Measurements from ENCODE around the gene GDPD2. TPM values are rescaled to one million over a fixed set of nuclear protein-coding genes. Genes with fewer than 3 reads are reported as not detected.

GDPD2 gene
- total RNA-seq, 2 experiments from 2014 or later, result 0.22 to 0.23 TPM

DNA sequence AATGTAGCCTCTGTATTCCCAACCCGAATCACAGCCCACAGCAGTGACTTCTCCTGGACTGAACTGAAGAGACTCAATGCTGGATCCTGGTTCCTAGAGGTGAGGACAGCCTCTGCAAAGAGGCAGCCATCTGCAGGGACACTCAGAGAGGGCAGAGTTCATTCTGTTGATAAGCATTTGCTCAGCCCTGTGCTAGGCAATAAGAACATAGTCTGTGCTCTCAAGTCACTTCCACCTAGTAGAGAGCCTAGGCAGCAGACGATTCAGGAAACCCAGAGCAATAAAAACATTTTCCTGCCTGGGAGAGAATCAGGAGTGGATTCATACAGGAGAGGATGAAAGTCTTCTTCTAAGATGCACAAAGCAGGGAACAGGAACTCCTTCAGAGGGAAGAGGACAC is 4.3 kb downstream of the GDPD2 start:
- ChIA-PET POLR2A (no interaction called here), CTCF (no interaction called here)
- Mint-ChIP-seq H3K27ac (no peak overlapping the region), H3K36me3 (ENCODE audit: low read depth) (no peaks in the 10 kb centered on the region), H3K27me3 (no peaks in the 10 kb centered on the region), H3K9me3 (no peaks in the 10 kb centered on the region), H3K4me3 (no peak overlapping the region), H3K4me1 (no peaks in the 10 kb centered on the region)
- no peak for DNase-seq

DNA sequence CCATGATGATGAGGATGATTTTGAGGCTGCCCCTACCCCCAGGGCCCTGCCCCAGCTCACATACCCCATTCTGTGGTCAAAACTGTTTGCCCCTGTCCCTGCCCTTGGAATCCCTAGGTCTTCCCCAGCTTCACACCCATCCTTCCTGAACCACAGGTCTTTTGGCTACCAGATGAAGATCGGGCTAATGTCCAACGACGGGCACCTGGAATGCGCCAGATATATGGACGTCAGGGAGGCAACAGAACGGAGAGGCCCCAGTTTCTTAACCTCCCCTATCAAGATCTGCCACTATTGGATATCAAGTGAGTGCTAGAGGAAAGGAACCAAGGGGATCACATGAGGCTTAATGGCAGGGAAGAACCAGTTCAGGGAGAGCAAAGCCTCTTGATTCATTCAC is 6.6 kb downstream of the GDPD2 start:
- peaks cover 13% of the 10 kb centered on the region for H3K4me1 Mint-ChIP-seq

DNA sequence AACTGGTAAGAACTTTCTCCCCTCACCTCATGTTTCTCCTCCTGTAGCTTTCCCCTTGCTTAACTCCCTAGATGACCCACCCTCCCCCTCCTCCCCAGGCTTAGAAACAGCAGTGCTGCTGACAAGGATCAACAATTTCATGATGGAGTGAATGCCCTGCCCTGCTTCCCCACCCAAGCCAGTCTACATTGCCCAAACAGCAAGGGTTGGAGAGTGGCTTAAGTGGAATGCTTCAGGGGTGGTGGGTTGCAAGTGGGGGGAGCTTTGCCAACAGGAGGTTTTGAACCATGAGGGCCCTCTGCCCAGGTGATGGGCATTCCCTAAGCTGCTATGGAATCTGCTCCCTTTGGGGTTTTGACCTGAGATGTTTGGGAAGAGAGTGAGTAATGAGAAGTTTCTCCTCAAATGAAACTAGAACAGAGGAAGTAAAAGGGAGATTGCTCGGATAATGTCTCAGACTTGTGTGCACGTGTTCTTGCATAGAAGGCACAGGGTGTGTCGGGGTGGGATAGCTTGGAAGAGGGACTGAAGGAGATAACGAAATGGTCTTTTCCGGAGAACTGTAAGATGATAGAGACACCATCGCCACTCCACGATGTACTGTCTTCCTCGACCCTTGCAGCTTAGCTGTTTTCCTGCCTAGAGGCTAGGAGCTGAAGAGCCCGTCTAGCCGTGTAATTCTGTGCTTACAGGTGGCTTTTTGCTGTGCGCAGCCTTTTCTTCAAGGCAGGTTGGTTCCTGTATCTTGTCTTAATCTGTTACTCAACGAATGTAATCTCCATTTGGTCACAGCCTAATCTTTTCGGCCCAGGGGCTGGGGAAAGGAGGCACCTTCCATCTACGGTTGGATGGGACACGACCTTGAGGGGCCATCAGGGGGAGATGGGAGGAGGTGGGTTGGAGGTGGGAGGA is 10.1 kb downstream of the GDPD2 start:
- Mint-ChIP-seq H3K4me3 (peak overlapping the region; percentile 84), H3K4me1 (peaks cover 25% of the 10 kb centered on the region), H3K36me3 (ENCODE audit: low read depth) (no peaks in the 10 kb centered on the region), H3K27me3 (peaks cover 23% of the 10 kb centered on the region), H3K27ac (peak overlapping the region; percentile 87), H3K9me3 (no peaks in the 10 kb centered on the region)
- CTCF ChIA-PET, result interaction anchor here (0.8 to 5.4 kb wide), 7 partner anchors 9 to 121 kb away, joined by 3 to 28 read pairs (median 7); partner anchors contain the start of genes DLG3 and GDPD2
- POLR2A ChIA-PET, result no interaction called here
- DNase-seq, result no peak

More for the DNA sequence above, 6.6 kb downstream of the GDPD2 start:
- ChIA-PET CTCF (interaction anchor here (1.2 kb wide), 1 partner anchor 24 kb away, joined by 4 read pairs; no protein-coding TSS in a partner anchor), POLR2A (no interaction called here)
- H3K36me3 Mint-ChIP-seq (ENCODE audit: low read depth), result no peaks in the 10 kb centered on the region
- no peak overlapping the region for H3K4me3 Mint-ChIP-seq
- H3K27me3 Mint-ChIP-seq, result peaks cover 2% of the 10 kb centered on the region
- DNase-seq, result no peak
- H3K9me3 Mint-ChIP-seq, result no peaks in the 10 kb centered on the region
- no peak overlapping the region for H3K27ac Mint-ChIP-seq

DNA sequence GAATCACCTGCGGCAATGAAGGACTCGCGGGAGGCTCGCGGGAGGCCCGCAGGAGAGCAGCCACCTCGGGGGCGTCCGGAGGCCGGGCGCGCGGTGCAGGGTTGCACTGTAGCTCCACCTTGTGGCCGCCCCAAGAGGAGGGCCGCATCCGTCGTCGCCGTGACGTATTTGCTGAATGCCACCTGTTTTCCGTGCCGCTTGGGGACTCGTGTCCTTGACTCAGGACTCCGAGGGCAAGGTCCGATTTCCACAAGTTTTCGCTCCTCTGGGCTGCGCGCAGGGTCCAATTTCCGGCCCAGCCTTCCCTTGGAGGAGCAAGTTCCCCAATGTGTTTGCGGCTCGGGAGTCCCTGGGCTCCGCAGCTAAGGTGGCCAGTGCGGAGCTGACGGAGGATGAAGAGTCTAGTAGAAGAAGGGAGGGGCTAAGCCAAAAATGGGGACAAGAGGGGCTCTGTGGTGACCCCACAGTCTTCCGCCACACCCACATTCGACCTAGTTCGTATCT is 10.8 kb downstream of the GDPD2 start:
- POLR2A ChIA-PET, result no interaction called here
- H3K4me3 Mint-ChIP-seq, result peak overlapping the region; percentile 84
- CTCF ChIA-PET, result interaction anchor here (1.1 to 5.4 kb wide), 5 partner anchors 9 to 120 kb away, joined by 3 to 28 read pairs (median 16); partner anchors contain the start of genes DLG3 and GDPD2

DNA sequence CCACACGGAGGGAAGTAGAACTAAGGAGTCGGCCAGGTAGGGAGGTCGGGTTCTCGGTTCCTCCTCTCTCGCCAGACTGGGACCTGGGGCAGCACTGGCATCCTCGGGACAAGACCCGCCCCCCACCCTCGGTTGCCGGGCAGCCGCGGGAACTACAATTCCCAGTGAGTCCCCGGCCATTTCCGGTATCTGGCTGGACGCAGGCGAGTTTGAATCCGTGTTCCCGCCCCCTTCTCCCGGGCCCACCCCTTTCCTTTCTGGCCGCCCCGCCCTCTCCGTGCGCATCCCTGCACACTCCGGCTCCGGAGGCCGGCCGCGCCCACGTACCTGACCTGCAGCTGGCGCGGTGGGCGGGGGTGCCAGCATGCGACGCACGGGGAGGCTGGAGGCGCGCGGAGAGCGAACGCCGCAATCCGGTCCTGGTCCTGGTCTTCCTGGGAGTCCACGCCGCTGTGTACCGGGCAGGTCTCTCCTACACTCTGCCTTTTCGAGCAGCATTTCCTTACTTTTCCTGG is 11.3 kb downstream of the GDPD2 start:
- CTCF ChIA-PET, result interaction anchor here (2.9 to 5.4 kb wide), 3 partner anchors 10 to 17 kb away, joined by 16 to 28 read pairs (median 22); partner anchors contain the start of genes DLG3 and GDPD2
- Mint-ChIP-seq H3K4me1 (peaks cover 37% of the 10 kb centered on the region), H3K27ac (peak overlapping the region; percentile 87), H3K9me3 (no peaks in the 10 kb centered on the region), H3K27me3 (peaks cover 23% of the 10 kb centered on the region), H3K36me3 (ENCODE audit: low read depth) (no peaks in the 10 kb centered on the region), H3K4me3 (peak overlapping the region; percentile 84)
- POLR2A ChIA-PET, result no interaction called here
- DNase-seq, result peak; percentile 54

More for the DNA sequence above, 10.8 kb downstream of the GDPD2 start:
- DNase-seq, result peak; percentile 75
- Mint-ChIP-seq H3K27ac (peak overlapping the region; percentile 87), H3K4me1 (peaks cover 32% of the 10 kb centered on the region), H3K27me3 (peaks cover 23% of the 10 kb centered on the region), H3K9me3 (no peaks in the 10 kb centered on the region), H3K36me3 (ENCODE audit: low read depth) (no peaks in the 10 kb centered on the region)

DNA sequence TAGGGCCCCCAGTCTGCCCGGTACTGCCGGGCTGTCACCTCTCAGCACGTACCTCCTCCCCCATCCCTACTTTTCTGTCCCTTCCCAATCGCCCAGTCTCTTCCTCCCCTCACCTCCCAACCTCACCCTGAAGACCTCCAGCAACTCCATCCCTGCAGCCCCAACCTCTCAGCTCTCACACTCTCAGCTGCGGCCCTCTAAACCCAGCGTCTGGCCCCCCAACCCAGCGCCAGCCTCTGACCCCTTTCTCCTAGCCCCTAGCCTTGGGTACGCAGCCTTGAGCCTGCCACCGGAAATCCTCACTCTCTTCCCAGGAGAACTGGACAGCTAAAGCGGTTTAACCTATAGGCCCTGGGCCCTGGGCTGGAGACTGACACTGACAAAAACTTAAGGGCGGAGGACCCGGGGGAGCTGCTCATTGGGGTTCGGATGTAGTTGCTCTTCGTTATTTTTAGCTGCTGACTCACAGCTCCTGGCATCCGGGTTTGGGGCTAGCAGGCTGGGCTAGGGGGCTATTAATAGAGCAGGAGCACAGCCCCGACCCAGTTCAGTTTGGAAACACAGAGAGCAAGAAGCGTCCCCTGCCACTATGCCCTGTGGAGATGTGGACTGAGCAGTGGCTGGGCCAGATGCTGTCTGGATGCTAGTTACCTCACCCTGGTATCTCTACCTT is 11.9 kb downstream of the GDPD2 start:
- ChIA-PET CTCF (interaction anchor here (1.5 to 5.4 kb wide), 4 partner anchors 9 to 37 kb away, joined by 3 to 28 read pairs (median 19); partner anchors contain the start of genes DLG3 and GDPD2), POLR2A (no interaction called here)
- no peak for DNase-seq
- no peaks in the 10 kb centered on the region for H3K36me3 Mint-ChIP-seq (ENCODE audit: low read depth)
- H3K9me3 Mint-ChIP-seq, result no peaks in the 10 kb centered on the region
- H3K27ac Mint-ChIP-seq, result peak overlapping the region; percentile 77
- H3K4me1 Mint-ChIP-seq, result peaks cover 39% of the 10 kb centered on the region
- H3K27me3 Mint-ChIP-seq, result peaks cover 23% of the 10 kb centered on the region
- H3K4me3 Mint-ChIP-seq, result peak overlapping the region; percentile 84

DNA sequence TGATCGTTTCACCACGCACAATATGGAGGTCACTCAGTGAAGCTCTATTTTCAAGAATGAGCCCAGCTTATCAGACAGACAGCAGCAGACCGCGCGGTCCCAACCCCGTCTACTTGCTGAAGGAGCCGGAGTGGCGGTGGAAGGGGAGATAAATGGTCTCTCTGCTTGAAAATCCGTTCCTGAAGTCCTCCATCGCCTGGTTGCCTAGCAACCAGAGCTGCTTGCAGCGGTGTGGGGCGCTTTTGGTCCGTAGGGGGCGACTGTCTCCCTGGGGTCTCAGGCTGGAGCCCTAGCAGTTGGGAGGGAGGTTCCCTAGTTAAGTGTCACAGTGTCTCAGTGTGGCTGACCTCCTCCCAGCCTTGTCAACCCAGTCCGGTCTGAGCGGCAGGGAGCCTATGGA is 13.2 kb downstream of the GDPD2 start:
- ChIA-PET CTCF (interaction anchor here (1.5 to 5.4 kb wide), 3 partner anchors 12 to 35 kb away, joined by 3 to 28 read pairs (median 22); partner anchors contain the start of gene GDPD2), POLR2A (no interaction called here)
- no peak overlapping the region for H3K27ac Mint-ChIP-seq
- no peak for DNase-seq
- H3K4me3 Mint-ChIP-seq, result no peak overlapping the region
- H3K27me3 Mint-ChIP-seq, result peaks cover 31% of the 10 kb centered on the region
- H3K36me3 Mint-ChIP-seq (ENCODE audit: low read depth), result no peaks in the 10 kb centered on the region
- H3K9me3 Mint-ChIP-seq, result no peaks in the 10 kb centered on the region
- H3K4me1 Mint-ChIP-seq, result peaks cover 39% of the 10 kb centered on the region

DNA sequence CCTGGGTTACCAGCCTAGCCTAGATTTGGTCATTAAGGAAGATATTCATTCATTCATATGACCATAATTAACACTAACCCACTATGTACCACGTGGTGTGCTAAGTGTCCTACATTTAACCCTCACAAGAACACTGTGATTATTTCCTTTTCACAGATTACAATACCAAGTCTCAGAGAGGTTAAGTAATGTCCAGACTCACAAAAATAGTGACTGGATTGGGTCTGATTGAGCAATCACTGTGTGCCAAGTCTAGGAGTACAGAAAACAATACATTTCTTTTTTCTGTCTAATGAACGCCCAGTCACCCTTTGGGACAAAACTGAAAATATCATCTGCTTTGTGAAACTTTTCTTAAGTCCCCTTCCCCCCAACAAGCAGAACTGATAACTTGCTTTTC is 13.9 kb downstream of the GDPD2 start:
- no peaks in the 10 kb centered on the region for H3K36me3 Mint-ChIP-seq (ENCODE audit: low read depth)
- H3K27ac Mint-ChIP-seq, result no peak overlapping the region
- POLR2A ChIA-PET, result no interaction called here
- H3K9me3 Mint-ChIP-seq, result no peaks in the 10 kb centered on the region
- no peak for DNase-seq
- no peak overlapping the region for H3K4me3 Mint-ChIP-seq
- H3K4me1 Mint-ChIP-seq, result peaks cover 39% of the 10 kb centered on the region
- H3K27me3 Mint-ChIP-seq, result peaks cover 37% of the 10 kb centered on the region
- CTCF ChIA-PET, result interaction anchor here (0.8 kb wide), 1 partner anchor 14 kb away, joined by 3 read pairs; the partner anchor contains the start of gene GDPD2

DNA sequence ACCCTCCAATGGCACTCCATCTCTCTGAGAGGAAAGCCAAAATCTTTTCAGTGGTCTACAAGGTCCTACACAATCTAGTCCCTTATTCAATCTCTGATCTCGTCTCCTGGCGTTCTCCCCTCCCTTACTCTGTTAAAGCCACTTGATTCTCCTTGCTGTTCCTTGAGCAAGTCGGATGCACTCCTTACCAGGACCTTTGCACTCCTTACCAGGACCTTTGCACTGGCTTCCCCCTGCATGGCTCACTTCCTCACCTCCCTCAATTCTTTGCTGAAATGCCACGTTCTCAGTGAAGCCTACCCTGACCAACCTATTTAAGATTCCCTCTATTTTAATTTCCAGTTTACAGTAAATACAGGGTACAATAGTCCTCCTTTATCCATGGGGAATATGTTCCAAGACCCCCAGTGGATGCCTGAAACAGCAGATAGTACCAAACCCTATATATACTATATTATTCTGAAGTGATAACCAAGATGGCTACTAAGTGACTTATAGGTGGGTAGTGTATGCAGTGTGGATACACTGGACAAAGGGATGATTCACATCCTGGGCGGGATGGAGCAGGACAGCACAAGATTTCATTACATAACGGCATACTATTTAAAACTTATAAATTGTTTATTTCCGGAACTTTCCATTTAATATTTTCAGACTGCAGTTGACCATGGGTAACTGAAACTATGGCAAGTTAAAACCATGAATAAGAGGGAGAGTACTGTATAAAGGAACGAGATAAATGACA is 15.0 kb downstream of the GDPD2 start:
- POLR2A ChIA-PET, result no interaction called here
- no peak for DNase-seq
- Mint-ChIP-seq H3K4me1 (peaks cover 37% of the 10 kb centered on the region), H3K27ac (no peak overlapping the region), H3K4me3 (no peak overlapping the region), H3K9me3 (no peaks in the 10 kb centered on the region), H3K36me3 (ENCODE audit: low read depth) (no peaks in the 10 kb centered on the region), H3K27me3 (peaks cover 48% of the 10 kb centered on the region)
- CTCF ChIA-PET, result interaction anchor here (0.8 kb wide), 1 partner anchor 15 kb away, joined by 3 read pairs; the partner anchor contains the start of gene GDPD2

DNA sequence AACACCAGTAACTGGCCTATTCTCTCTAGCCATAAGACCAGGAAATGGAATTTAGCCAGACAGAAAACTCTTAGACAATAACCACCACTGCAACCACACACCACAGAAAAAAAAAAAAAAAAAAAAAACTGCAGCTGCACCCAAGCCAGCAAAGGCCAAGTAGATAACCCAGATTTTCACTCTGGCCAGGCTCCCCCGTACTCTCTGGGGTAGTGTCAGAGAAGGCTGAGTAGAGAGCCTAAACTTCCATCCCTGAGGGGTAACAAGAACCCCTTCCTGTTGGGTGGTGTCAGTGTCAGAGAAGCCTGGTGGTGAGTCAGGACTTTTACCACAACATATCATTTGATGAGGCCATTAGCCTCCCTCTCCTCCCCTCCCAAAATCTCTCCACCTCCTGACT is 15.9 kb downstream of the GDPD2 start:
- ChIA-PET CTCF (no interaction called here), POLR2A (no interaction called here)
- no peak for DNase-seq
- H3K4me3 Mint-ChIP-seq, result no peak overlapping the region
- H3K9me3 Mint-ChIP-seq, result no peaks in the 10 kb centered on the region
- H3K27me3 Mint-ChIP-seq, result peaks cover 52% of the 10 kb centered on the region
- no peaks in the 10 kb centered on the region for H3K36me3 Mint-ChIP-seq (ENCODE audit: low read depth)
- no peak overlapping the region for H3K27ac Mint-ChIP-seq
- H3K4me1 Mint-ChIP-seq, result peaks cover 28% of the 10 kb centered on the region

DNA sequence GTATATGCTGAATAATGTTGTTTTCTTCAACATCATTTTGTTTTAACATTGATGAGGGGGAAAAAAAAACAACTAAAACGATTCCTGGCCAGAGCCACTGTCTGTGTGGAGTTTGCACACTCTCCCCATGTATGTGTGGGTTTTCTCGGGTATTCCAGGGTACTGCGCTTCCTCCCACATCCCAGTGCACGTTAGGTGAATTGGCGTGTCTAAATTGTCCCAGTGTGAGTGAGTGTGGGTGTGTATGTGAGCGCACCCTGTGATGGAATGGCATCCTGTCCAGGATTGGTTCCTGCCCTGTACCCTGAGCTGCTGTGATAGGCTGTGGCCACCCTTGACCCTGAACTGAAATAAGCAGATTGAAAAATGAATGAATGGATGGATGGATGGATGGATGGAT is 19.1 kb downstream of the GDPD2 start:
- Mint-ChIP-seq H3K36me3 (ENCODE audit: low read depth) (no peaks in the 10 kb centered on the region), H3K4me3 (no peak overlapping the region), H3K27ac (no peak overlapping the region), H3K9me3 (no peaks in the 10 kb centered on the region), H3K4me1 (peaks cover 21% of the 10 kb centered on the region), H3K27me3 (peaks cover 58% of the 10 kb centered on the region)
- POLR2A ChIA-PET, result no interaction called here
- CTCF ChIA-PET, result interaction anchor here (0.7 kb wide), 1 partner anchor 9 kb away, joined by 3 read pairs; no protein-coding TSS in a partner anchor
- no peak for DNase-seq

DNA sequence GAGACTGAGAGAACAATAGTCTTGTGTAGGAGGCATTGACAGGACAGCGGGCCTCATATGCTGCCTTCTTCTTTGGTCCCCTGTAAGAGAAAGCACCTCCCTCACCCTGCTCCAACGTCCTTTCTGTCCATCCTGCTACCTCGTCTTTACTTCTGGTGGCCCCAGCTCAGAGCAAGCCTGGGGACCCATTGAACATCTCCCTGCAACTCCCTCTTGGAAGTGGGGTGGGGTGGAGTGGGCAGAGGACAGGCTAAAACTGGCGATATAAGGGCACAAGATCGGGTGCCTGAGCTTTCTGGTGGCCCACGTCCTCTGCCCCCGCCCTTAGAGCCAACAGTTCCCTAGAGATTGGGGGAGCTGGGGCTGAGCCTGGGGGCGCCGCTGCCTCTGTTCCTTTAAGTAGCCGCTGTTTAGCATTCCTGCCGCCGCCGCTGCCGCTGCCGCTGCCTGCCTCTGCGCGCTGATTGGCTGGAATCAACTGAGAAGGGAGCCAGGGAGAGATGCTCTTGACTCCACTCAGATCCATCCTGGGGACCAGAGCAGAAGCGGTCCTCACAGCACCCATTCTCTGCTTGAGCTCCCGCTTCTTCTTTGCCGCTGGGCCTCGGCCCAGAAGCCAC is 21.3 kb downstream of the GDPD2 start, which contains the start of gene DLG3:
TSS of gene DLG3 (plus strand) at position 510 of the 620 bp plus-strand sequence. CDS start 367 bp downstream, outside the sequence.
- Mint-ChIP-seq H3K36me3 (ENCODE audit: low read depth) (no peaks in the 10 kb centered on the region), H3K9me3 (no peaks in the 10 kb centered on the region), H3K4me1 (peaks cover 4% of the 10 kb centered on the region), H3K4me3 (no peak within 1 kb of the TSS), H3K27me3 (peaks cover 50% of the 10 kb centered on the region), H3K27ac (no peak within 1 kb of the TSS)
- ChIA-PET POLR2A (no interaction called here), CTCF (interaction anchor here (0.5 to 3.3 kb wide), 3 partner anchors 9 to 64 kb away, joined by 3 to 16 read pairs (median 3); no protein-coding TSS in a partner anchor)
- no peak for DNase-seq

Measured in activated CD4-positive, alpha-beta T cell treated with anti-CD3 and anti-CD28 coated beads, Interleukin-2, amount 10 ng/mL, durations not matched to agents 7 days and 5 days (primary cell).